T-helper 2 cell (primary cell): ENCODE measurements around the gene OR8G5.
"Not testable (repeated sequence)": the region's sequence is repeated elsewhere in the genome, so short reads cannot be mapped to it uniquely, and the experiment has no call there.

Source experiments
- DNase-seq, 5 experiments: peaks; one replicate each; pipeline versions ENCODE4 v3.0.0 to v3.0.0-alpha.2; 2012 to 2022
- total RNA-seq, 2 donors: gene quantifications; one replicate each; lab custom pipeline; 2026; lab: John Stamatoyannopoulos, UW

OR8G5 gene
- 0 reads per million in 2 donors for total RNA-seq

- DNase-seq = no peak
Observed at GRCh38 chr11:124256076-124256475, at the start of gene OR8G5. Gene OR8G5, plus strand, starts transcription at chr11:124256376. Its CDS starts 8,556 bp downstream, at chr11:124264932.

GRCh38 chr11:124207102-124207792 lies 48.9 kb upstream of the OR8G5 start:
- DNase-seq = no peak

- DNase-seq = no peak
Observed at GRCh38 chr11:124209824-124210357, 46.3 kb upstream of the OR8G5 start.

- DNase-seq = no peak
Observed at GRCh38 chr11:124210421-124210820, 45.8 kb upstream of the OR8G5 start.

GRCh38 chr11:124211321-124211720 lies 44.9 kb upstream of the OR8G5 start:
- DNase-seq = no peak

GRCh38 chr11:124214027-124214426 lies 42.1 kb upstream of the OR8G5 start:
- no peak for DNase-seq

- no peak for DNase-seq
Observed at GRCh38 chr11:124219126-124219525, 37.0 kb upstream of the OR8G5 start.

- DNase-seq = no peak
Observed at GRCh38 chr11:124222407-124222806, 33.8 kb upstream of the OR8G5 start.

- not testable (repeated sequence) for DNase-seq
Observed at GRCh38 chr11:124224618-124225423, 31.4 kb upstream of the OR8G5 start.

- no peak for DNase-seq
Observed at GRCh38 chr11:124225471-124225870, 30.7 kb upstream of the OR8G5 start.

GRCh38 chr11:124233376-124233775 lies 22.8 kb upstream of the OR8G5 start:
- DNase-seq = no peak

GRCh38 chr11:124238512-124238911 lies 17.7 kb upstream of the OR8G5 start:
- DNase-seq = no peak

GRCh38 chr11:124240621-124241397 lies 15.4 kb upstream of the OR8G5 start, which contains the start of gene OR8G1:
Gene OR8G1, plus strand, starts transcription at chr11:124241095. Its CDS starts 8,581 bp downstream, at chr11:124249676.
- no peak for DNase-seq

GRCh38 chr11:124249869-124250268 lies 6.3 kb upstream of the OR8G5 start:
- not testable (repeated sequence) for DNase-seq

- DNase-seq = not testable (repeated sequence)
Observed at GRCh38 chr11:124265041-124265440, 8.9 kb downstream of the OR8G5 start.

- DNase-seq = not testable (repeated sequence)
Observed at GRCh38 chr11:124270886-124271285, 14.7 kb downstream of the OR8G5 start.

GRCh38 chr11:124274000-124274399 lies 17.8 kb downstream of the OR8G5 start:
- no peak for DNase-seq

- DNase-seq = peak in 1 of 5 experiments; percentile 62
Observed at GRCh38 chr11:124276081-124276480, 19.9 kb downstream of the OR8G5 start.

- DNase-seq = no peak
Observed at GRCh38 chr11:124277207-124277606, 21.0 kb downstream of the OR8G5 start.

GRCh38 chr11:124277804-124278203 lies 21.6 kb downstream of the OR8G5 start:
- no peak for DNase-seq

- DNase-seq = no peak
Observed at GRCh38 chr11:124278261-124278660, 22.1 kb downstream of the OR8G5 start.

GRCh38 chr11:124285610-124286344 lies 29.6 kb downstream of the OR8G5 start:
- no peak for DNase-seq
